ENCODE results near the gene TIMM17A.
A peak's percentile ranks its signal among the peaks of the same experiment; 100 is the strongest.
"Not testable (repeated sequence)": the region's sequence is repeated elsewhere in the genome, so short reads cannot be mapped to it uniquely, and the experiment has no call there.

Gene TIMM17A

DNA sequence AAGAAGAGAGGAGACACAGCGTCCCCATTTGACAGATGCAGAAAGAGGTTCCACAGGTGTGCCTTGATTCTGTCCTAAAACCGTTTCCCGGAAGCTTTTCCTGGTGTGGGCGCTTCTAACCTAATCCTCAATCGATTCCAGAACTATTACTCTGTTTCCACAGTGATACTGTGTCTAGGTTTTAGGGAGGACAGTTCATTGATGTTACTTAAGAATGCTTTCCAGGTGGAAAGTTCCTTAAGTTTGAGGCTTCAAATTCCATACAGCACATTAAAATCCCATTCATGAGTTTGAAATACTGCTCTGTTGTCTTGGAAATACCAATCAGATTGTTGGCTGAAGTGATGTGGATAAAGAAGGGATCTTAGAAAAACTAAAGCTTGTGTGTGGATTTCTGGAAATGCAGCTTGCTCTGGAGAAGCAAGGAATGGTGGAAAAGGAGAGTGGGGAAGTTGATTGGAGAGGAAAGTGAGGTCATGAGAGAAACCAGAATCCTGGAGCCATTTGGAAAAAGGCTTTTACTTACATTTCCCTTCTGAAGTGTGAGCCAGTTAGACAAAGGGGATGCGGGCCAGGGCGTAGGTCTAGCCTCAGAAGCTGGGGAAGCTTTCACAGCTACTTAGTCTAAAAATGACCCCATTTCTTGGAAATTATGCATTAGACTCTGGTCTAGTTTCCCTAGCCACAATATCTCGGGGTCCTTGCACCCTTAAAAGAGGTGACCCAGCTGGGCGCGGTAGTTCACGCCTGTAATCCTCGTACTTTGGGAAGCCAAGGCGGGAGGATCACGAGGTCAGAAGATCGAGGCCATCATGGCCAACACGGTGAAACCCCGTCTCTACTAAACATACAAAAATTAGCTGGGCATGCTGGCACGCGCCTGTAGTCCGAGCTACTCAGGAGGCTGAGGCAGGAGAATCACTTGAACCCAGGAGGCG, 61.8 kb downstream of the TIMM17A start:
- no peak for DNase-seq

- no peak for DNase-seq
Measured at GRCh38 chr1:202017749-202018467, 62.6 kb downstream of the TIMM17A start.

GRCh38 chr1:202018468-202019234, 63.3 kb downstream of the TIMM17A start:
- peak; percentile 56 for DNase-seq

- DNase-seq: not testable (repeated sequence)
Measured at GRCh38 chr1:202019235-202019558, 63.9 kb downstream of the TIMM17A start.
